Lower leg skin (tissue), 4 donors: Measurements from ENCODE around the gene OR4B1. TPM values are rescaled to one million over a fixed set of nuclear protein-coding genes. Genes with fewer than 3 reads are reported as not detected.

ENCODE experiments used
- DNase-seq, 2 donors: peaks; one replicate each; pipeline ENCODE4 v3.0.0-alpha.2; 2019; ENCODE audit warnings: low spot score in 2 of 2
- H3K4me3 ChIP-seq: fragments of 200-600 bp; sonication (generic); 2 replicates; pipeline ENCODE4 v1.5.1; 2017; ENCODE audit warnings: mild to moderate bottlenecking, low read depth; ENCODE audit not compliant: poor library complexity, severe bottlenecking
- POLR2A ChIP-seq, 2 donors: fragments of 450-650 bp; IDR thresholded peaks; one replicate each; pipeline ENCODE4 v1.6.1; 2016 to 2017; ENCODE audit warnings: antibody characterized with exemption in 2 of 2, mild to moderate bottlenecking in 1 of 2, moderate library complexity in 1 of 2
- WGBS, 2 donors: methylation state at CpG; one replicate each; pipeline ENCODE4 v1.1.5; 2018; 5-methylcytosine and 5-hydroxymethylcytosine counted together
- intact Hi-C: fragments of 100-400 bp; cut with DNase I; formaldehyde crosslinking; loops from one replicate; pipeline ENCODE4 v1.15.0; 2023; ENCODE audit warnings: low total_unique reads
- total RNA-seq, 4 donors: library from RNA; depleted of rRNA; stranded (reverse); fragments of >200 nt; gene quantifications; one replicate each; pipeline ENCODE4 v1.1.0, GENCODE V29; 2016
- TF ChIP-seq, protein P1 (sequence below), 3 donors: fragments of 450-650 bp; IDR thresholded peaks; one replicate each; pipeline ENCODE4 v1.5.1; 2016; ENCODE audit warnings: antibody characterized with exemption in 3 of 3, mild to moderate bottlenecking in 3 of 3, moderate library complexity in 2 of 3

Gene OR4B1
- total RNA-seq, 4 donors from 2014 or later = not detected

DNA sequence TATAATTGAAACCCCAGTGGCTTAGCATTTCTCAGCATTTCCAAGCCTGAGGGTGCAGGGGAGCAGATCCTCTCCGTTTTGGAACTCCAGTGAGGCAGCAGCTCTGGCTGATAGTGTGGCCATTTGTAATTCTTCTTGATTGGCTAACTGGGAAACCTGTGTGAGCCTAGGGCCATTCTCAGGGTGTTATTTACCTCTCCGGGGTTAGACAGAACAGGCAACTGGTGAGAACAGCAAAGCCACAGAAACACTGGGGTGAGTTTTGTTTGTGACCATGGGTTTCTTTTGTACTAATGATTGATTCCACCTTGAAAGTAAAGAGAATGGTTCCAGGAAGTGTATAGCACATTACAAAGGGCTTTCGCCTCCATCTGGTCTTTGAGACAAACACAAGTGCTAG, 25.9 kb downstream of the OR4B1 start:
- no peak for DNase-seq
- intact Hi-C loops = no loop called here
- H3K4me3 ChIP-seq = no peak overlapping the region
- WGBS, 2 donors = 65 to 68% methylated on average over 3 of the region's 3 CpGs
- no peak for TF ChIP-seq POLR2A (IDR thresholded peaks at IDR 0.05)
- TF ChIP-seq, protein P1, sequence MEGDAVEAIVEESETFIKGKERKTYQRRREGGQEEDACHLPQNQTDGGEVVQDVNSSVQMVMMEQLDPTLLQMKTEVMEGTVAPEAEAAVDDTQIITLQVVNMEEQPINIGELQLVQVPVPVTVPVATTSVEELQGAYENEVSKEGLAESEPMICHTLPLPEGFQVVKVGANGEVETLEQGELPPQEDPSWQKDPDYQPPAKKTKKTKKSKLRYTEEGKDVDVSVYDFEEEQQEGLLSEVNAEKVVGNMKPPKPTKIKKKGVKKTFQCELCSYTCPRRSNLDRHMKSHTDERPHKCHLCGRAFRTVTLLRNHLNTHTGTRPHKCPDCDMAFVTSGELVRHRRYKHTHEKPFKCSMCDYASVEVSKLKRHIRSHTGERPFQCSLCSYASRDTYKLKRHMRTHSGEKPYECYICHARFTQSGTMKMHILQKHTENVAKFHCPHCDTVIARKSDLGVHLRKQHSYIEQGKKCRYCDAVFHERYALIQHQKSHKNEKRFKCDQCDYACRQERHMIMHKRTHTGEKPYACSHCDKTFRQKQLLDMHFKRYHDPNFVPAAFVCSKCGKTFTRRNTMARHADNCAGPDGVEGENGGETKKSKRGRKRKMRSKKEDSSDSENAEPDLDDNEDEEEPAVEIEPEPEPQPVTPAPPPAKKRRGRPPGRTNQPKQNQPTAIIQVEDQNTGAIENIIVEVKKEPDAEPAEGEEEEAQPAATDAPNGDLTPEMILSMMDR (IDR thresholded peaks at IDR 0.05) = no peak

DNA sequence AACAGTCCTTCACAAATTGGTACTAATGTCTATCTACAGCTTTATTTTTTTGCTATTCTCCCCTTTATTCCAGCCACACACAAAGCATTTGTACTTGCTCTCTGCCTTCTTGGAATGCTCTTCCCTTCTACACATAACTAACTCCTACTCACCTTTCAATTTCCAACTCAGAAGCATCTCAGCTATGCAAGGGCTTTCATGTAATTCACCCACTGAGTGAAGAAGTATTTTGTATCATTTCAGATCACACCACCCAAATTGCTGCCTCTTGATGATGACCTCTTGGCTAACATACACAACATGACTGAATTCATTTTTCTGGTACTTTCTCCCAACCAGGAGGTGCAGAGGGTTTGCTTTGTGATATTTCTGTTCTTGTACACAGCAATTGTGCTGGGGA, 28.2 kb downstream of the OR4B1 start, which contains the start of gene OR4X2:
TSS of gene OR4X2 (plus strand) at position 301 of the 400 bp plus-strand sequence. CDS start at position 301, 0 bp downstream.
- intact Hi-C loops = no loop called here
- H3K4me3 ChIP-seq = no peak within 1 kb of the TSS
- no peak for TF ChIP-seq POLR2A (IDR thresholded peaks at IDR 0.05)
- TF ChIP-seq, protein P1 (IDR thresholded peaks at IDR 0.05) = no peak
- no peak for DNase-seq

DNA sequence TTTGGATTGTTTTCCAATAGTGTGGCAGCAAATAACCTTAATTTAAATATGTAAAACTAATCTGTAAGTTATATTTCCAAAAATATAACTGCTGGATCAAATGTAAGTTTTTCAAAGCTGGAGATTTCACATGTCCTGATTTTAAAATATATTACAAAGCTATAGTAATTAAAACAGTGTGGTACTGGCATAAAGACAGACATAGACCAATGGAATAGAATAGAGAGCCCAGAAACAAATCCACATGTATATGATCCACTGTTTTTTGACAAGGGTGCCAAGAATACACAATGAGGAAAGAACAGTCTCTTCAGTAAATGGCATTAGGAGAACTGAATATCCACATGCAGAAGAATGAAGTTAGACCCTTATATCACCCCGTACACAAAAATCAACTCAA, 32.3 kb downstream of the OR4B1 start:
- WGBS, 2 donors = 93 to 95% methylated on average over 1 of the region's 1 CpG
- intact Hi-C loops = no loop called here
- H3K4me3 ChIP-seq = no peak overlapping the region
- TF ChIP-seq POLR2A (IDR thresholded peaks at IDR 0.05) = no peak
- TF ChIP-seq, protein P1 (IDR thresholded peaks at IDR 0.05) = no peak
- no peak for DNase-seq

DNA sequence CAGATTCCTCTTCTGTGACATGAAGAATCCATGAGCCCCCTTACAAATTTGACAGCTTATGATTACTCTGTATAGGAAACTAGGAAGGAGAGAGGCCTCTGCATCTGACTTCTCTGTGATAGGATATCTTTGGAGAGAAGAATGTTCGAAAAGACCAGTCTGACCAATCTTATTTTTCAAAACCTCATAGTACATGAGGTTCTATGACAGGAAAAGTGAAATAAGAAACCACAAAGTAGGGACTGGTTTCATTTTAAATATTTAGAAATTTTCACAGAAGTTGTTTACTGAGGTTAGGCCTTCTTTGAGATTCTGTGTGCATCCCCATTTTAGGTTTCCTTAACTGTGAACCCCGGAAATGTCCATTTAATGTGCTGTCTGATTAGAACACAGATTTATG, 45.0 kb downstream of the OR4B1 start:
- no peak for DNase-seq
- H3K4me3 ChIP-seq = no peak overlapping the region
- intact Hi-C loops = no loop called here
- WGBS, 2 donors = 81 to 91% methylated on average over 2 of the region's 2 CpGs
- TF ChIP-seq, protein P1 (IDR thresholded peaks at IDR 0.05) = no peak

DNA sequence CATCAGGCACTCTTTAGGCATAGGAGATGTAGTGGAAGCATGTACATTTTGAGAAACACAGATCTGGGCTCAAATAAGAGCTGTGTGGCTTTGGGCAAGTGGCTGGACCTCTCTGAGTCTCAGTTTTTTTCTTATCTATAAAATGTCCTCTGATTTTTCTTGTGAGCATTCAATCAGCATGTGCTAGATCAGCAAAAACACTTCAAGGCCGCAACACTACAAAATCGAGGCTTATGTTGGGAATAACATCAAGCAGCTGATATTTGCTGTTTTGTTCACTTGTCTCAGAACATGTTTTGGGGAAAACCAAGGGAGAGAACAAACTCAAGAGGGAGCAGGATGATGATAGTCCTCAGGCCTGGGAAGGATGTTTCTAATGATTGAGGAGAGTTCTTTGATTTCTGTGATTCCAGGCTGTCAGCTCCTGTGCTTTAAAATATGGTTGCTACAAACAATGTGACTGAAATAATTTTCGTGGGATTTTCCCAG, 46.9 kb downstream of the OR4B1 start, which contains the start of gene OR4X1:
TSS of gene OR4X1 (plus strand) at position 439 of the 489 bp plus-strand sequence. CDS start at position 439, 0 bp downstream.
- intact Hi-C loops = no loop called here
- TF ChIP-seq, protein P1 (IDR thresholded peaks at IDR 0.05) = no peak
- TF ChIP-seq POLR2A (IDR thresholded peaks at IDR 0.05) = no peak
- WGBS, 2 donors = 34 to 36% methylated on average over 3 of the region's 3 CpGs

More for the DNA sequence above, 46.9 kb downstream of the OR4B1 start, which contains the start of gene OR4X1:
- no peak within 1 kb of the TSS for H3K4me3 ChIP-seq
- no peak for DNase-seq

Other genes with a start within 250 kb of the OR4B1 start
- gene PTPRJ, start 236.3 kb upstream of the OR4B1 start, total RNA-seq = 10 to 100 TPM in 2 of 4 donors, 1 to 10 TPM in 2; 4.2 to 26.2 (median 9.2) TPM
- not detected for gene OR4X2, start 28.3 kb downstream of the OR4B1 start, total RNA-seq
- gene OR4X1, start 47.1 kb downstream of the OR4B1 start, total RNA-seq = not detected
- not detected for gene OR4S1, start 89.4 kb downstream of the OR4B1 start, total RNA-seq
- gene OR4C3, start 108.1 kb downstream of the OR4B1 start, total RNA-seq = not detected
- gene OR4C5, start 149.7 kb downstream of the OR4B1 start, total RNA-seq = not detected